GM18907 (cell line): Measurements from ENCODE around the gene FDX1.

ENCODE experiments used
- ATAC-seq: cut with Tn5 transposase; IDR thresholded peaks from one replicate; pipeline ENCODE4 v1.9.1; 2021; ENCODE audit warnings: mild to moderate bottlenecking, moderate library complexity; ENCODE audit not compliant: unreplicated experiment

The FDX1 gene

GRCh38 chr11:110465231-110465630 is 35.5 kb downstream of the FDX1 start:
- no peak for ATAC-seq

- ATAC-seq: no peak
Observed at GRCh38 chr11:110467556-110467955, 37.8 kb downstream of the FDX1 start.

DNA sequence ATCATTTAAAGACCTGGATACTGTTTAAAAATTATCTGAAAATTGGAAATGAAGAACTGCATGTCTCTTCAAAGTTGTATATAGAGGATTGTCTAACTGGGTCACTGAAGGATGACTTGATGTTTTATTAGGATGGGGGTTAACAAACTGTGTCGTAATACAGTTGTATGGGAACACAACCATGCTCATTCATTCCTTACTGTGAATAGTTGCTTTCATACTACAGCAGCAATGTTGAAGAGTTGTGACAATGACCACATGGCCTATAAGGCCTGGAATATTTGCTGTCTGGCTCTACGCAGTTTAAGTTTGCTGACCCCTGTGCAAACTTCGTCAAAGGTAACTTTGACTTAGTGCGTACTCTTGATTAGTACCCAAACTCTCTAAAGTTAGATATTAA is 38.4 kb downstream of the FDX1 start:
- no peak for ATAC-seq

DNA sequence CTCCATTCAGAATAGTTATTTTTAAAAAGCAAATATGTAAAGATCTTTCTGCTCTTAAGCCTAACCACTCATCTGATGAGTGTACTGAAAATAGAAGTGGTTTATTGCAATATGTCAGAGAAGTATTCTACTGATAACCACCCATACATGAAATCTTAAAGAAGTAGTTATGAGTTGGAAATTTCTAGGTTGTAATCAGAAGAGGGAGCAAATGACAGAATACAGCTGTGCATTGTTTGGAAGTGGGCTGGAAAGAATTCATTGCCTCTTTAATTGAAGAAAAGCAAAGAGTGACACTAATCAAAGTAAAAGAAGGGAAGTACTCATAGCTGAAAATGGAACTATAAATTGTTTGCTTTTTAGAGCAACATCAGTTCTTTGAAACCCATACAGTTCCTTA is 39.4 kb downstream of the FDX1 start:
- no peak for ATAC-seq

- no peak for ATAC-seq
Observed at GRCh38 chr11:110470716-110471115, 41.0 kb downstream of the FDX1 start.

DNA sequence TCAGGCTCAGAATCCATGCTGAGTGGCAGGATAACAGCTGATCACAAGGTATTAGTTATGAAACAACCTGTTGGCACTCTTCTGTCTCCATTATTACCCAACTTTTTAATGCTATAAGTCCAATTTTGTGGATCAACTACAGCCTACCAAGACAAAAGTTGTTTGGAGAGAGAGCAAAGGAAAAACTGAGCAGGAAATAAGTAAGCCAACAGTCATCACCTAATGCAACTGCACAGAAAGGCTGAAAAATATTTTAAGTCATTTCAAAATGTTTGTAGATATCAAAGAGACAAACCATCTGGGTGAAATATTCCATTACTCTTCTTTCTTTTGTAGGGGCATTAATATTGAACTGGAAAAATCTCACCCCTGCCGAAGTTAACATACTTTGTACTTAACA is 41.6 kb downstream of the FDX1 start:
- ATAC-seq: no peak

DNA sequence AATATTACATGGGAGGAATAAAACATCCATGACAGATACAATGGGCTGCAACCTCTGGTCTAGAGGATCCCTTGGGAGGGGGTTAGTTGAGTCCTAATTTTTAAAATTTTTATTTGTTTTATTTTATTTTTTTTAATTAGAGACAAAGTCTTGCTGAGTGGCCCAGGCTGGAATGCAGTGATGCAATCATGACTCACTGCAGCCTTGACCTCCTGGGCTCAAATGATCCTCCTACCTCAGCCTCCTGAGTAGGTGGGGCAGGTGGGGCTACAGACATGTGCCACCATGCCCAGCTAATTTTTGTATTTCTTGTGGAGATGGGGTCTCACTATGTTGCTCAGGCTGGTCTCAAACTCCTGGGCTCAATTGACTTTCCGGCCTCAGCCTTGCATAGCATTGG is 43.1 kb downstream of the FDX1 start:
- no peak for ATAC-seq

DNA sequence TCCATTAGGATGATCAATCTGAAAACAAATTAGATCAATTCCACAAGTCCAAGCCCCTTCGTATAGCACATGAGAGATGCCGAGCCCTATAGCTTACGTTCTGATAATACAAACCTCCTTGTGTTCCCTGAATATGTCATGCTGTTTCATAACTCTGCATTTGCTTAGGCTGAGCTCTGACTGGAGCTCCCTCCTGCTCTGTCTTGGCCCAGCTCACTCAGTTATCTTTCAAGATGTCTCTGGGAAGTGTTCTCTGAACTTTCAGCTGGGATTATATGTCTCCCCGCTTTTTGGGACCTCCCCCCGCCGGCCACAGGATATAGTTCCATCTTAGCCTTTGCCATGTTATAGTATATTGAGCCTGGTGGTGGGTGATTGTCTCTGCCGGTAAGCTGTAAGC is 44.0 kb downstream of the FDX1 start:
- ATAC-seq: no peak

DNA sequence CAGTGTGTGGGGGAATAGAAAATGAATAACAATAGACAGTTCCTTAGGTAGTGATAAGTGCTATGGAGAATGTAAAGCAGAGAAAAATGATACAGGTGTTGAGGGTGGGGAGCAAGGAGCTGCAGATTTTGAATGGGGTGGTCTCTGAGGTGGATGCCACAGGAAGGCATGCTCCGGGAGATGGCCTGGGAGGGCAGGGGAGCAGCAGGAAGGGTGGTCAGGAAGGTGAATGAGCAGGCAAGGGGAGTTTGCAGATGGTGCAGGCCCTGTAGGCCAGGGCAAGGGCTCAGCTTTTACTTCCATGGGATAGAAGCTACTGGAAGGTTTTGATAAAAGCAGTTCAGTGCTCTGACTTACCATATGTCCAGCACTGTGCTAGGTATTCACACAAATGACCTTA is 44.8 kb downstream of the FDX1 start:
- no peak for ATAC-seq

DNA sequence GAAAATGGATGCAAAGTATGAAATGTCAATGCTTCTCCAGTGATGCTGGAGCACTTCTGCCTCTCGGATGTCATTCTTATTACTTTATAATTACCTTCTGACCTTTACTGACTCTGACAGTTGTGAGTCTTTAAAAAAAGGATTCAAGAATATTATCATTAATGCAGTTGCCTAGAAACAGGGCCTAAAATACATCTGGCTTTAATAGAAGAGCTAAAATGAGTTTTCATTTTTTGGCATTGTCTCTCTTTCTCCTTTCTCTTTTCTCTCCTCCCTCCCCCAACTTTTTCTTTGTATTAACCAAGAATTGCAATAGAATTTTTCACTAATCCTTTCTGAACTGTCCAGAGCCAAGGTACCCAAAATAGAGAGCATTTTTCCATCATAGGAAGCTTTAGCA is 45.9 kb downstream of the FDX1 start:
- no peak for ATAC-seq

DNA sequence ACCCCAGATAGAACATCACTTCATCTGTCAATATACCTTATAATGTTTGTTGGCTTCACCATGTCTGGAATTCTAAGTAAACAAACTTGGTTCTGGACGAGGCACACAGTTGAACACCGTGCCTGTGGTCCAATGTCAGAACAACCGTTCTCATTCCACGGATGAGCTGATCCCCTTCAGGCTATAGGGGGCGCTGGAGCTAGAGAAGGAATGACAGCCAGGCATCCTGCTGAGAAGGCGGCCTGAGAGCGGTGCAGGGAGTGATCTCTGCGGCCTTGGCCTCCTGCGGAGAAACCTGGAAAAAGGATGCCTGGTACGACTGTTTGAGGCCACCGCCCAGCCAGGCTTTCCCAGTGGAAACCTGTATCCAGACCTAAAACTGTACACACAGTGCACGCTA is 48.7 kb downstream of the FDX1 start:
- no peak for ATAC-seq

- no peak for ATAC-seq
Observed at GRCh38 chr11:110479108-110480101, 49.7 kb downstream of the FDX1 start.

- no peak for ATAC-seq
Observed at GRCh38 chr11:110481523-110481922, 51.8 kb downstream of the FDX1 start.

DNA sequence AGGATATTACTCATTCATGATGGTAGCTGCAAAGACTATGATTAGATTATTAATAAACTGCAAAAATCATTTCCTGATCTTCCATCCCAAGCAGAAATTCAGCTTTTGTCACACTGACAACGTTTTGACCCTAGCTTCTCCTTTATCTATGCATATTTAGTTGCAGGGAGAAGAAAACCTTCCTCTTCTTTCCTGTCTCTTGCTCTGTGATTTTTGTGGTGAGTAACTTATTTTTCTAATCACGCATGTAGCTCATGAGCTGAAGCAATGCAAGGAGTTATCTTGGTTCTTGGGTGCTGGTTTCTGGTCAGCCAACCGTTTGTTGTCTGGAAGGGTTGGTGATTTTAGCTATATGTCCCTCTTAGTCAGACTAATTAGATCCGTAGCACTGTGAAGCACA is 56.4 kb downstream of the FDX1 start:
- ATAC-seq: no peak

- no peak for ATAC-seq
Observed at GRCh38 chr11:110488446-110488845, 58.7 kb downstream of the FDX1 start.

DNA sequence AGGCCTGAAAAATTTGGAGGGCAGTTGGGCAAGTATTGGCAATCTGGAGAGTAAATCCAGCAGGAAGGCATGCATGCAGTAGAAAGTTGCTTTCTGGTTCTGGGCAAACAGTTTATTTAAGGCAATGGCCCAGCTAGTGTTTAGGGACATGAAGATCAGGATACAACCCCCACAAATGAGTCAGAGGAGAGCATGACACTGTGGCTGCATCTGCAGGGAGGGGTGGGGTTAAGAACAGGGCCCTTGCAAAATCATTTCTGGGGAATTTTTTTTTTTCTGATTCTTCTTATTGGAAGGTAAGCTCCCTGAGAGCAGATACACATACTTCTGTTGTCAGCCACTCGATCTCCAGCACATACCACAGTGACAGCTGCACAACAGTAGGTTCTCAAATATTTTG is 61.1 kb downstream of the FDX1 start:
- ATAC-seq: no peak

- ATAC-seq: no peak
Observed at GRCh38 chr11:110491577-110492320, 62.0 kb downstream of the FDX1 start.

- no peak for ATAC-seq
Observed at GRCh38 chr11:110492321-110492685, 62.6 kb downstream of the FDX1 start.

DNA sequence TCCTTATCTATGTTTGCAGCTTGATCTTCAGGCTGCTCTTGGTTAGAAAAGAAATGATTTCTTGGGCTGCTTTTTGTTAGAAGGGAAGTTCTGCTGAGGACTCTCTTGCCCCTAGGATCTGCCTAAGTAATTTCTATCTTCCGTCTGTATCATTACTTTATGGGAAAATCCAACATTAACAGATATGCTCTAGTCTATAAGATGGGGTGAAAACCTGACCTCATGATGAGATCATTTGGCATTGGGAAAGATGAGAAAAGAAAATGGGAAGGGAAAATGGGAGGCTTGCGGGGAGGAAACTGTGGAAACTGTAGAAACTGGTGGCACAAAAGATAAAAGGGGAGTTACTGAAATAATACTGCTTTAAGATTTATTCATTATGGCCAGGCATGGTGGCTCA is 63.6 kb downstream of the FDX1 start:
- ATAC-seq: no peak

DNA sequence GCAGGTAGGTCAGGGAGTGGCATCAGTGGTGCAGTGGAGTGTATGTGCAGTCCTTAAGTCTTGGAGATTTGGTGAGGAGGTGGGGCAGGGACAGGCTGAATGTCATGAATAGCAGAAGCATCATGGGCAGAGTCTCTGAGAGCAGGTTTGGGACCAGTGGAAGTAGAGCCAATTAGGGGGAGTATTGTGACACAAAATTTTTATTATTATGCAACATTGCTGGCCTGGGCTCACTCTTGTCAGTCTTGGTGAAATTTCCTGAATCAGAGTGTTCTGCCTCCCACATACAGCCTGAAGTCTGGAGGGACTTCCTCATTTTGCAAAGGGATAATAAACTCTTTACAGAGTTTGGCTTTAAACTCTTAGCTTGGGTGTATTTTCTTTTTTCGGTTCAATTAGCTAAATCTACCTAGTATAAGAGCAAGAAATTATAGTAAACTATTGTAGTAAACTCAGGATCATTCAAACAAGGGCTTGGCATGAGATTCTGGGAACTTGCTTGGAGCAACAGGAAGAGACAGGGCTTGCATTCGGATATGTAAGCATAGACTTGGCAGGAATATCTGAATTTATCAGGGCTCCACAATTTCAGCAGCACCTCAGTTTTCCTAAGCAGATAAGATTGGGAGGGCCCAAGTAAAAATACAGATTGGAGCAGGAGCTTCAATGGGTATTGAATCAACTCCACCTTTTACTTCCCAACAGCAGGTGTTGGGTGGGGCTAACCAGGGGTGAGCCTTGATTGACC is 67.7 kb downstream of the FDX1 start:
- ATAC-seq: no peak

- ATAC-seq: no peak
Observed at GRCh38 chr11:110501428-110501827, 71.7 kb downstream of the FDX1 start.
